HUDEP-2 (cell line): ENCODE results near the gene SCAMP4.

Source experiments
- DNase-seq, 76 experiments: peaks; one replicate each; lab custom pipeline; 2025; ENCODE audit not compliant: unreplicated experiment in 76 of 76; lab: John Stamatoyannopoulos, UW

The SCAMP4 gene

DNA sequence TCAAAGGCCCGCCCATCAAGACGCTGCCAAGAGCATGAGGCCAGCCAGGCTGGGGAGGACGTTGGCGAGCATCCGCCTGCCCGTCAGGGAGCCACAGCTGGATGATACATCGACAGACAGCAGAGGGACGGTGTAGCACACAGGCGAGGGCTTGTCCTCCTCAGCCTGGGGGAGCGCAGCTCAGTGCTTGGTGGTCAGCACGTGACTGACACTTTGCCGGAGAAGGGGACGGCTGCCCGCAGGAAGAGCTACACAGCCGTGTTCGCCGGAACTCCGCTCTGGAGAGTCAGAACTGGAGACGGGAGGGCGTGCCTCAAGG lies 69.9 kb downstream of the SCAMP4 start:
- no peak for DNase-seq
